GM18951 (cell line): ENCODE measurements around the gene ECT2.

ENCODE experiments used
- POLR2A ChIP-seq: IDR thresholded peaks from 4 replicates; pipeline ENCODE4 v1.6.1; 2011; ENCODE audit warnings: mild to moderate bottlenecking; ENCODE audit not compliant: insufficient read length, insufficient read depth; ENCODE audit errors: extremely low read depth
- in situ Hi-C: fragments of 300-500 bp; cut with MboI; formaldehyde crosslinking; loops from one replicate; pipeline ENCODE4 v1.12.0; 2022; ENCODE audit warnings: low sequenced_read_pairs, mixed read lengths, inconsistent platforms; ENCODE audit not compliant: unreplicated experiment

The ECT2 gene

DNA sequence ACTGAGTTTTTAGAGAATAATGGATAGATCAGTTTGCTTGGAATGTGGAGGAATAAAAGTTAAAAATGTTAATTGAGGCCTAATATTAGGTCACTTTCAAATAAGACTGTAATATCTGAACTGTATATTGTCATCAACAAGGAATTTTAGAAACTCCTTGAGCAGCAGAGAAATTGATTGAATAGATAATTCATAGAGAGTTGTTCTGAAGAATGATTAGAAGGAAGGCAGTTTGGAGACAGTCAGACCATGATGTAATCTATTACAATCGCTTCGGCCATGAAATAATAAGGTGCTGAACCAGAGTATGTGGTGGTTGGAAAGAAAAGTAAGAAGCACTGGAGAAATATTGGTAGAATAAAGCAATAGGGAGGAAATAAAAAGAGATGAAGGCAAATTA lies 15.7 kb downstream of the ECT2 start:
- in situ Hi-C loops: no loop called here
- no peak for TF ChIP-seq POLR2A

DNA sequence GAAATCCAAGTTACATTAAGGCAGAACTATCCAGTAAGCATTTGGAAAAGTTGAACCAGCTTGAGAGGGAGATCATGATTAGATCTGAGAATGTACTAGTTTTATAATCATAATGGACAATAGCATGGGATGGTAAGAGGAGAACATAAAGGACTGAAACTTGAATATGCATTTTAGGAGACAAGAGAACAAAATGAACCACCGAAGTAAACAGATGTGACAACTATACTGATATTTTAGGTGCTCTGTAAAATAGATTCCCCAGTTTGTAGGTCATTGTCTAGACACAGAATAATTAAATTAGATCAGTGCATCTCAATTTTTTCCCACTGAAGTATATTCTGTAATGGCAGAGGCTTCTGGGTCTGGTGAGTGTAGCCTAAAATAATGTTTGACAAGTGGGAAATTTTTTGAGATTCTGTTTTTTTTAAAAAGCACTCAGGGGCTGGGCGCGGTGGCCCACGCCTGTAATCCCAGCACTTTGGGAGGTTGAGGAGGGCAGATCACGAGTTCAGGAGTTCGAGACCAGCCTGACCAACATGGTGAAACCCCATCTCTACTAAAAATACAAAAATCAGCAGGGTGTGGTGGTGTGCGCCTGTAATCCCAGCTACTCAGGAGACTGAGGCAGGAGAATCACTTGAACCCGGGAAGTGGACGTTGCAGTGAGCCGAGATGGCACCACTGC lies 16.3 kb downstream of the ECT2 start:
- TF ChIP-seq POLR2A: no peak
- in situ Hi-C loops: no loop called here

DNA sequence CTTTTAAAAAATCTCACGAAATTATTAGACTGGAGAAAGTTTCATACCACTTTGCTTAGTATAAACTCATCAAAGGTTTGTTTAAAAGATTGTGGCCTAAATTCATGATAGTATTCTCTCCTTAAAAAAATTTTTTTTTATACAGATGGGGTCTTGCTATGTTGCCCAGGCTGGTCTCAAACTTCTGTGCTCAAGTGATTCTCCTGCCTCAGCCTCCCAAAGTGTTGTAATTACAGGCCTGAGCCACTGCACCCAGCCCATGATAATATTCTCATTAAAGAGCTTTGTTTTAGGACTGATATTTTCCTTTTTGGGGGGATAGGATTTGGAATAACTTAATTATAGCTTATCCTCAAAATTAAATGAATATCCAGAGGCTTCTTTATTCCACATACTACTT lies 19.9 kb downstream of the ECT2 start:
- in situ Hi-C loops: no loop called here
- TF ChIP-seq POLR2A: no peak

DNA sequence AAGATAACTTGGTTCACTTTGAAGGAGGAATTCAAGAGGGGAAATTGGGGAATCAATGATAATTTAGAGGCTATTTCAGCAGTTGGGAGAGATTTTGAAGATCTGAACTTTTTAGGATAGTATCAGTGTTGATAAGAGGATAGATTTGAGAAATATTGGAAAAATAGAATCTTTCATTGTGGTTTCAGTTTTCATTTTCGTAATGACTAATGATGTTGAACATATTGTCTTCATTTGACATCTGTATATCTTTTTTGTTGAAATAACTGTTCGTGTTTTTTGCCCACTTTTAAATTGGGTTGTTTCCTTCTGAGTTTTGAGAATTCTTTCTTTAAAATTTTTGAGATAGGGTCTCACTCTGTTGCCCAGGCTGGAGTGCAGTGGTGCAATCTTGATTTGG lies 21.1 kb downstream of the ECT2 start:
- in situ Hi-C loops: no loop called here

DNA sequence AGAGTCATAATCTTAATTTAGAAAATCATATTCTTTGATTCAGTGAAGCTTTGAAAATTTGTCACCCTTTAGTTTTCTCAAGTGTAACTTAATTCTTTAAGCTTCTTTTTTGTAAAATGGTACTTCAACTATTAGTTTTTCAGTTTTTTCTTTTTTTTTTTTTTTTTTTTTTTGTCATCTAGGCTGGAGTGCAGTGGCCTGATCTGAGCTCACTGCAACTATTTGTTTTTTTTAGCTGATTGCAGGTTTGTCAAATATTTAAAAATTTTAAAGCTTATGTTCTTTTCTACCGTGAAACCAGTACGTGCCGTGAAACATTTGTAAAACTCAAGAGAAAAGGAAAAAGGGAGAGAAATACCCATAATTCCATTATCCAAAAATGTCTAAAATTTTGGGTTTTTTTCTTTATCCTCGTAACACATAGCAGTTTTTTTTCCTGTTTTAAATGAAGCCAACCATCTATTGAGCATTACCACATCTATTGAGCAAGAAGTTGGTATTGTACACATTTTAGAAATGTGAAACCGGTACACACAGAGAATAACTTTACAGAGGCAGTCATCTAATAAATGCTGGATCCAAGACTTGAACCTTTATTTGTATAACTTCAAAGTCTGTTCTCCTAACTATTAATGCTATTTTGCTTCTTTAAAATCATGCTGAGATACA lies 25.7 kb downstream of the ECT2 start:
- TF ChIP-seq POLR2A: no peak
- in situ Hi-C loops: no loop called here

More for the DNA sequence above, 21.1 kb downstream of the ECT2 start:
- no peak for TF ChIP-seq POLR2A

DNA sequence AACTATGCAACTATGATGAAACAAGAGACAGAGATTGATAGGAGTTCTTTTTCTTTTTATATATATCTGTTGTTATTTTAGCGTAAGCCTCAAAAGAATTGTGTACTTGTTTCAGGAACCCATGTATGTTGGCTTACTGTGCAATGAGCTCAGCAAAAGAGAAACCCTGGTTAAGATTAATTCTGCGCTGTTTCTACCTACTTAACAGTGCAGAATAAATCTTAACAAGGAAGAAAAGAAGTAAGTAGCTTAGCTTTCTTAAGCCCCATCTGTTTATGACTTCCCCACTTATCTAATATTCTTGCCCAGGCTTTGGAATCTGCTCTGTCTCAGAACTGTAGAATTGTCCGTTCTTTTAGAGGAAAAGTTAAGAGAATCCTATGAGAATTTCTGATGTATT lies 27.4 kb downstream of the ECT2 start:
- TF ChIP-seq POLR2A: no peak
- in situ Hi-C loops: no loop called here

DNA sequence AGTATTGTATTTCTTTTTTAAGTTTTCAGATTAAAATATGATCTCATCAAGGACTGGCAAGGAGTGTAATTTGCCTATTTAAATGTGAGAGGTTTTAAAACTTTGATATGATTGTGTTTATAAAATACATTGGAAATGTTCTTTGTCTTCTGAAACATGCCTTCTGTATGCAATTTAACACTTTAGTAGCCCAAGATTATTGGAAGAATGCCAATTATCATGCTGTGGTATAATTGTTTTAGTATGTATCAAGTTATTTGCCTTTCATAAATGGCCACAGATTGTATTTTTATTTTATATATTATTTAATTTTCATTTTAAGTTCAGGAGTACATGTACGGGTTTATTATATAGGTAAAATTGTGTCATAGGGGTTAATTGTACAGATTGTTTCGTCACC lies 31.7 kb downstream of the ECT2 start:
- TF ChIP-seq POLR2A: no peak
- in situ Hi-C loops: no loop called here

DNA sequence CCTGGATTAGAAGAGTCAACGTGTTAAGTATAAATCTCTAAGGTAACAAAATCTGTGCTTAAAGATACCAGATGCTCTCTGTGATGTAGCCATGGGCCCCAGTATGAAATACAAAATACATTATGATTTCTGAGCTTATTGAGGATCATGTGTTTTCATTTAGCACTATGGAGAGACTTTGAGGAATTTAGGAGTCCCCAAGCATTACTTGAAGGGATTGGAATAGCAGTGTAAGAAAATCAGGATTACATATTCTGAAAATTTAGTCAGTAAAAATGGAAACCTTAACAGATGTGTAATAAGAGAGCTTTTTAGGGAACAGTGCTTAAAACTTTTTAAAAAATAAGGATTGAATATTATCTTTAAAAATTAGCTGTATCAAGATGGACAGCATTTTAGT lies 35.5 kb downstream of the ECT2 start:
- no peak for TF ChIP-seq POLR2A
- in situ Hi-C loops: no loop called here

DNA sequence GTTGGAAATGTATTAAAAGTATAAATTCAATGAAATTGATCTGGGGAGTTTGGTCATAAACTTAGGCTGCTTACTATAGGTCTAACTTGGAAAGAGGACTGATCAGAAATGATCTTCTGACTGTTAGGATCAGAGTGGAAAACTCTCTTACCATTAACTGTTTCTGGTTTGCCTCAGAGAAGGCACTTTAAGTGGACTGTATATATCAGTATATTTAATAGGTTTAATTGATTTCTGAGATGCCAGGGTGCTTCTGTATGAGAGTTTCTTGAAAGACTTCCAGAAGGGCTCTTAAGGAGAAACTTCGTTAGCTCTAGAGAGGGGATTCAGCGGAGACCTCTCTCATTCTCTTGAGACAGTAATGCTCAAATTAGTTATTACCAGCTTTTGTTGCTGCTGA lies 36.5 kb downstream of the ECT2 start:
- TF ChIP-seq POLR2A: no peak
- in situ Hi-C loops: no loop called here

DNA sequence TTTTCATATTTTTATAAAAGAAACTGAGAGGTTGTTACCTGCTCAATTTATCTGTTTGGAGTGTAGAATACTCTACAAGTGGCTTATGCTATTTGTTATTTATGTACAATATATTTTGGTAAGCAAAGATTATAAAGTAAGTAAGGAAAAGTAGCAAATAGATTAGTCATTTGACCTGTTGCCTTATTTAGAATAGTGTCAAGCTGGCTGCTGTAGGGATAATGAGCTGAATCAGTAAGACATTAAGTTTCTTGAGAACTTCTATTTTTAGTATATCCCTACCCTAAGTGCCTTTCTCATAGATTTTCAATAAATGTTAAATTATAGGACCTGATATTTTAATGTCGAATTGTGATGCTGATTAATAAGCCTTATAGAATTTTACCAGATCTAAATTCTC lies 37.2 kb downstream of the ECT2 start:
- in situ Hi-C loops: no loop called here
- TF ChIP-seq POLR2A: no peak

DNA sequence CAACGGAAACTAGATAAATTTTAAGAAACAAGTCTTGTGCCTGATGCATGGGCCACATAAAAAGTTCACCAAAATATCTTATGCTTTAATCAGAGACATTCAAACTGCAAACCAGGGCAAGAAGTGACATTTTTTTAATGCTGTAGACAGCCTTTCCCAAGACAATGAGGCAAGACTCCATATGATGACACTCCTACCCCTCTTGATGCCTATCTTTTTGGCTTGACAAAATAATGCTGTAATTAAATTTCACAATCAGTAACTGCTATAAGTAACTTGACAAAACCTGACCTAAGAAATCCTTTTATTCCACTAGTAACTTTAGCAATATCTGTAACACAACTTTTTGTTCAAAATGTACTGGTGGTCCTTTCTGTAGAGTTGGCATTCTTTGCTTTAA lies 48.7 kb downstream of the ECT2 start:
- TF ChIP-seq POLR2A: no peak
- in situ Hi-C loops: no loop called here

DNA sequence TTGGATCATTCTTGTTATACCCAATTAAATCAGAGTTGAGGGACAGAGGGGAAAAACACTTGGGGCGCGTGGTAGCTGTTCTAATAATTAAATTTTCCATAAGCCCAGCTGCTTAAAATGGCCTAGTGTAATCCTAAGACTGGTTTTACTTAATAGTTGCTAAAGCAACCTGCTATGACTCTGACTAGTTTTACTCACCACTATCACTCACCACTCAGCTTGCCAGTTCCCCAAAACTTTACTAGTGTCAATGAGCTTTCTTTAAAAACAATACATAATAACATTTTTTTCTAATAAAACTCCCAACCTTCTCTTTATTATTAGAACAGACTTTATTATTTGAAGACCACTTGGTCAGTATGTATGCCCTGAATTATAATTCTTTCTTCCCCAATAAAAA lies 49.6 kb downstream of the ECT2 start:
- TF ChIP-seq POLR2A: no peak
- in situ Hi-C loops: no loop called here

DNA sequence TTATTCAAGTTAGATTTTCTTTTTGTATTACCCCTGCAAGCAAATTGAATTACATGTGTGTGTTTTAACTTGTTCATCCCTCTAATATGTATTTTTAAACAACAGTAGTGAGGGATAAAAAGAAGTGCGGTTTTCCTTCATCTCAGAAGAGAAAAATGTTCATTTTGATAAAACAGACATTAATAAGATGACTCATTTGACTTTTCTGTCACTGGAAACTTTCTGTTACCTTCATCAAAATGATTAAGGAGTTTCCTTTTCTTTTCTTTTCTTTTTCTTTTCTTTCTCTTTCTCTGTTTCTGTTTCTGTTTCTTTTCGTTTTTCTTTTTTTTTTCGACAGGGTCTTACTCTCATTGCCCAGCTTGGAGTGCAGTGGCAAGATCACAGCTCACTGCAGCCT lies 53.0 kb downstream of the ECT2 start:
- no peak for TF ChIP-seq POLR2A

DNA sequence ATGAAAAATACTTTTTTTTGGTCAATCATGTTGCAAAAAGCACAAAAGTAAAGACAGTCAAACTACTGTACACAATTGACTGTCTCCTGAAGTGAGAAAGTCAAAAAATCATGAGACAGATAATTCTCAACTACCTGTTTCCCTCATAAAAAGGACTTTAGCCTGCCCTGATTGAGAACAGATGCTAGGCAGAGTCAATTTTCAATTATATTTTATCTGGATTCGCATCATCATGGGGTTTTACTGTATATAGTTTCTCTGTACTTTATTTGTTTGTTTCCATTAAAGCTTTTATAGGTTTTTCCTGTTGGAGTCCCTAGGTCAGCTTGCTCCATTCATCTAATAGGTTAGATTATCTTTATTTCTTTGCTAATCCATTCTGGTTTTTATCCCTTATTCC lies 53.8 kb downstream of the ECT2 start:
- no peak for TF ChIP-seq POLR2A
- in situ Hi-C loops: no loop called here

More for the DNA sequence above, 53.0 kb downstream of the ECT2 start:
- in situ Hi-C loops: no loop called here
